ENCODE data around the gene IFNE.

IFNE gene

GRCh38 chr9:21482213-21482612, at the start of gene IFNE:
Gene IFNE (minus strand): TSS chr9:21482313. CDS start chr9:21481694, 619 bp downstream.
- no peak for DNase-seq

- DNase-seq = no peak
Measured at GRCh38 chr9:21528123-21528808, 46.2 kb upstream of the IFNE start.

DNA sequence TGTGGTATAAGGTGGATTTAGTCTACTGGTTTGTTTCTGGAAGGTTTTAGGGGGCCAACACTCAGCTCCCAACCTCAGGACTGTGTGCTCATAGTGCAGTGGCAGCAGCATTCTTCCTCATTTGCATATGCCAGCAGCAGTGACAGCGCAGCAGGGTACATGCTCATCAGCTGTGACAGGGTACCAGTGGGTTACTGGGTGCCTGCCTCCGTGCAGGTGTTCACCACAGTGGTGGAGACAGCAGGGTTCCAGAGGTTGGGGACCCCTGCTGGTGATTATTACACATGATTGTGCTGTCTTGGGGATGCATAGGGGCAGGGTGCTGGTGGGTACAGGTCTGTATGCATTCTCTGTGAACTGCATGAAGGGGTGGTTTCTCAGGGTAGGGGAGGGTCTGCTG, 45.5 kb upstream of the IFNE start:
- DNase-seq = no peak

GRCh38 chr9:21525174-21525573, 43.1 kb upstream of the IFNE start:
- no peak for DNase-seq

DNA sequence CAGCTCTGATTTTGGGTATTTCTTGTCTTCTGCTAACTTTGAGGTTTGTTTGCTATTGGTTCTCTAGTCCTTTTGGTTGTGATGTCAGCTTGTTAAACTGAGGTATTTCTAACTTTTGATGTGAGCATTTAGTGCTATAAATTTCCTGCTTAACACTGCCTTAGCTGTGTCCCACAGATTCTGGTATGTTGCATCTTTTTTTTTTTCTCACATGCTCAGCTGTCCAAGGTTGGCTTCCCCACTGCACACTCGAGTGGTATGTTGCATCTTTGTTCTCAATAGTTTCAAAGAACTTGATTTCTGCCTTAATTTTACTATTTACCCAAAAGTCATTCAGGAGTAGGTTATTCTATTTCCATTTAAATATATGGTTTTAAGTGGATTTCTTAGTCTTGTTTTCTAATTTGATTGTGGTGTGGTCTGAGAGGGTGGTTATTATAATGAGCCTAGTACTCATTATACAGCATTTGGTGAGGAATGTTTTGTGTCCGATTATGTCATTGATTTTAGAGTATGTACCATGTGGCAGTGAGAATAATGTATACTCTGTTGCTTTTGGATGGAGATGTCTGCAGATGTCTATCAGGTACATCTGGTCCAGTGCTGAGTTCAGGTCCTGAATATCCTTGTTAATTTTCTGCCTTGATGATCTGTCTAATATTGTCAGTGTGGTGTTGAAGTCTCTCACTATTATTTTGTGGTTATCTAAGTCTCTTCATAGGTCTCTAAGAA, 42.2 kb upstream of the IFNE start:
- DNase-seq = no peak

- no peak for DNase-seq
Measured at GRCh38 chr9:21523021-21524014, 41.2 kb upstream of the IFNE start.

DNA sequence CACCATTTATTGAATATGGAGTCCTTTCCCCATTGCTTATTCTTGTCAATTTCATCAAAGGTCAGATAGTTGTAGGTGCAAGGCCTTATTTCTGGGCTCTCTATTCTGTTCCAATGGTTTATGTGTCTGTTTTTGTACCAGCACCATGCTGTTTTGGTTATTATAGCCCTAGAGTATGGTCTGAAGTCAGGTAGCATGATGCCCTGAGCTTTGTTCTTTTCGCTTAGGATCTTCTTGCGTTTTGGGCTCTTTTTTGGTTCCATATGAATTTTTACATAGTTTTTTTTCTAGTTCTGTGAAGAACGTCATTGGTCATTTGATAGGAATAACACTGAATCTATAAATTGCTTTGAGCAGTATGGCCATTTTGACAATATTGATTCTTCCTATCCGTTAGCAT, 40.2 kb upstream of the IFNE start:
- DNase-seq = no peak

- no peak for DNase-seq
Measured at GRCh38 chr9:21521448-21521847, 39.3 kb upstream of the IFNE start.

DNA sequence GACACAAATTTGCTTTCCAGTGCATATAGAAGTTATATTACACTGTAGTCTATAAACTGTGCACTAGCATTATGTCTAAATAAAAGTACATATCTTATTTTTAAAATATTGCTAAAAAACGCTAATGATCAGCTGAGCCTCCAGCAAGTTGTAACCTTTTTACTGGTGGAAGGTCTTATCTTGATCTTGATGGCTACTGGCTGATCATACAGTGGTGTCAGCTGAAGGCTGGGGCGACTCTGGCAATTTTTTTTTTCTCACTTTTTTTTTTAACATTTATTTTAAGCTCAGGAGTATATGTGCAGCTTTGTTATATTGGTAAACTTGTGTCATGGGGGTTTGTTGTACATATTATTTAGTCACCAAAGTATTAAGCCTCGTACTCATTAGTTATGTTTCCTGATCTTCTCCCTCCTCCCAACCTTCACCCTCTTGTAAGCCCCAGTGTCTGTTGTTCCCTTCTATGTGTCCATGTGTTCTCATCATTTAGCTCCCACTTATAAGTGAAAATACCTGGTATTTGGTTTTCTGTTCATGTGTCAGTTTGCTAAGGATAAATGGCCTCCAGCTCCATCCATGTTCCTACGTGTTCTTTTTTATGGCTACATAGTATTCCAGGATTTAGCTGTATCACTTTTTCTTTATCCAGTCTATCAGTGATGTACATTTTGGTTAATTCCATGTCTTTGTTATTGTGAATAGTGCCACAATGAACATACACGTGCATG, 38.6 kb upstream of the IFNE start:
- DNase-seq = no peak

- DNase-seq = no peak
Measured at GRCh38 chr9:21519855-21520434, 37.8 kb upstream of the IFNE start.

DNA sequence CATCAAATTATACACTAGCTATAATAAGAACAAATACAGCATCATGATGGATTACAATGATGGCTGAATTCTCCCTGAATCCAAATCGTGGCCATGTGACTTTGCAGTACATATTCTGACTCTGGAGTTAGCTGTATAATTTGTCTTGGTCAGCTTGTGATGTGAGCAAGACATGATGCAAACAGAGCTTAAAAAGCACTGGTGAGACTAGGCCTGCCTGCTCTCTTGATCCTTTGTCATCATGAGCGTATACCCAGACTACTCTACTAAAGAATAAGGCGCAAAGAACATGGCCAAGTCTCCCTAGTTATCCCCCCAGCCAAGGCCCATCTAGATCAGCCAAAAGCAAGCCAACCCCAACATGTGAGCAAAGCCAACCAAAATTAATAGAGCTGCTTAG, 34.7 kb upstream of the IFNE start:
- DNase-seq = no peak

DNA sequence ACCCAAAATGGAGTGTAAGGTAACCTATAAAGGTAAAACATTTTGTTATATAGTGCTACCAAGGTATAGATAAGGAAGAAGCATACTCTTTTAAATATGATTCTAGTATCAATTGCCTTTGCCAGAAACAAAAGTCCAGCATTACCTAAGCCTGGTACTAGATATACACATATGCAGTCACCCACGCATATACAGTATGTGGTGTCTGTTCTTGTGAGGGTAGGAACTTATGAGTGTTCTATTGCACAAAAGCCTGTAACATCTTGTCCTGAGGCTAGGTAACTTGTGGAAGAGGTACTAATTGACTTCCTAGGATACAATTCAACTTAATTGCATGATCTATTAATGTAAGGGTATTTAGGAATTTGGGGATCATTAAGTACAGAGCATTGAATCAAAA, 31.3 kb upstream of the IFNE start:
- DNase-seq = no peak

DNA sequence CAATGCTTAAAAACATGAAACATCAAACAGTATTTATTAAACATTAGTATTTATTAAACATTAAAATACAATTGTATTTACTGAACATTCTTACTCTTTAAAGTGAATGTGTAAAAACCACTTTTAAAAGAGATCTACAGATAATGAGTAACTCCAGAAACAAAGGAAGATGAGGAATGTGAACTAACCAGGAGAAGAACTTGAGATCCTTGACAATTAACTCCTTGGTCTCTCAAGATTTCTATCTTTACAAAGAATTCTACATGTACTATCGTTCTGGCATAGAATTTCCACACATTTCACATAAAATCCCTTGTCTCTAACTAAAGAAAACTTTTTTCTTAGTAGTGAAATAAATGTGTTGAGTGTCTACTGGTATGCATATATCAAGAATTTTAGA, 28.7 kb upstream of the IFNE start:
- no peak for DNase-seq

GRCh38 chr9:21507483-21507790, 25.3 kb upstream of the IFNE start:
- no peak for DNase-seq

DNA sequence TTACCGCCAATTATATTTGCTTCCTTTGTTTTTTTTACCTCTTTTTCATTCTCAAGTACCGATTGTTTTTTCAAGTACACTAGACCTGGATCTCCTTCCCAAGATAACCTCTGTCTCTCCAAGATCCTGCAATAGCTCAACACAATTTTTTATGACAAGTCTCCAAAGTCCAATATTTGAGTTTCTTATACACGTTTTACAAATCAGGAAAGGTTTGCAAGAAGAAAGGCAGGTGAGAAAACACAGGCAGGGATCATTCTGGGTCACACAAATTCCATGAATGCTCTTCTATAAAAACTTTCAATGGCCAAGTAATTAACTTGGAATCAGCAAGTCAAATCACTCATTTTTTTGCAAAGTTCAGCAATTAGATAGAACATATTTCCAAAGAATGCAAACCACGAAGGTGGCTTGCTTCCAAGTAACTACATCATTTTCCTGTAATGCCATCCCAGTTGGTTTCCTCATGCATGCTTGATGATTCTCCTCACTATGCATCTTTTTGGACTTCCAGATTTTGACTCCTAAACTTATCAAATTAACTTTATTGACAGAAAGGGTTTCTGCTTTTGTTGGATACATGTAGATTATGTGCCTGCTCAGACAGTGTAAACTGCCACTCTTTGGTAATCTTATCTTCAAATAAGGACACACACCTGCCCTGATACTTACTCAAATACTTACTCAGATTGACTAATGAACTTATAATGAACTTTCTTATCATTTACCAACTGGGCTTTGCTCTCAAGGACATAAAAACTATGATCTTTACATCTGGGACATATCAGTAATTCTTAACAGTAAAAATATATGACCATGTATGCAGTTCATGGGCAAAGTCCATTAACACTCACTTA, 24.7 kb upstream of the IFNE start:
- no peak for DNase-seq

GRCh38 chr9:21505425-21506179, 23.5 kb upstream of the IFNE start:
- DNase-seq = no peak

GRCh38 chr9:21504894-21505293, 22.8 kb upstream of the IFNE start:
- no peak for DNase-seq

DNA sequence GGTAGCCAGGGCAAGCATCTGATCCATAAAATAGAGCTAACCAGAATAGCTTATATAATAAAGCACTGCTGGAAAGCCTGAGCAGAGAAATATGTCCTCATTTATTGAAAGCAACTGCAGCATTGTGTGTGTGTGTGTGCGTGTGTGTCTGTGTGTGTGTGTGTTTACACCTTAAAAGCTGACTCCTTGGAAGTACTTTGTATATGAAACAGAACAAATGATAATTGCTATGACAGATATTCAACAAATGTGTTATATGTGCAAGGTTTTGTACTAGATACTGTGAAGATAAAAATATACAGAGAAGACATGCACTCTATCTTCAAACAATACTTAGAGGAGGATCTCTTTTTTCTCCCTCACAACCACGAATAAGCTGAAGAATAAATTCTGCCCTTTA, 22.0 kb upstream of the IFNE start:
- DNase-seq = no peak

DNA sequence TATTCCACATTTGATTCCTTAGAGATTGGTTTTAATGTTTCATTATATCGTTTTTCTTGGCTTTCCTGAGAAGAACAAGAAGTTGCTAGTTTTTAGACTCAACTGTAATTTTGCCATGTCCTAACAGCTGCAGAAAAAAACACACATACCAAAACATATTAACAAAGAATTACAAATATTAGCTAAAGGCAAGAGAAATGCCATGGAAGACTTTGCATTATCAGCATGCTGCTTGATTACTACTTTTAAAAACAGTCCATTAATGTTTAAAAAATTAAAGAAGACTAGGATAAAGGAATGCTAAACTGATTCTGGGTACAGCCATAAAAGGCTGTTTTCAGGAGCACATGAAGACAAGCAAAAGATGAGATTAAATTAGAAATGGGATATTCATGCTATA, 20.5 kb upstream of the IFNE start:
- no peak for DNase-seq

GRCh38 chr9:21499912-21500311, 17.8 kb upstream of the IFNE start:
- DNase-seq = no peak

DNA sequence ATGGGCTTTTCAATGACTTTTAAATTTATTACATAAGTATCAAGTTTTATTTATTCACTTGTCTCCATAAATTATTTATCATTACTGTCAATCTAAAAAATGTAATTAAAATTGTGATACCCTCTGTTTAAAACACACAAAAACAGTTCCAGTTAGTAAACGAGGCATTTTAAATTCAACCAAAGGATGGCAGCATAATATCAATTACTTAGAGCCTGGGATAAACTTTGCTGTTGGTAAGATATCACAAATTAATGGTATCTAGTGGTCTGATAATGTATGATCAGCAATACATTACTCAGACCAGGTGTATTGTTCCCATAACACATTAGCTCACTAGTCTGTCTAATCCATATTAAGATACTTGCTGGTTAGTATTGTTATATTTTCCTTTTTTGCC, 9.6 kb upstream of the IFNE start:
- DNase-seq = no peak

Data from NCI-H82 (cell line).